HG02973 (cell line): ENCODE data around the gene RELB.
"Not testable (repeated sequence)": the region's sequence is repeated elsewhere in the genome, so short reads cannot be mapped to it uniquely, and the experiment has no call there.

ENCODE experiments used
- ATAC-seq: cut with Tn5 transposase; IDR thresholded peaks from one replicate; pipeline ENCODE4 v1.9.1; 2021; ENCODE audit warnings: moderate library complexity; ENCODE audit not compliant: unreplicated experiment

The RELB gene

DNA sequence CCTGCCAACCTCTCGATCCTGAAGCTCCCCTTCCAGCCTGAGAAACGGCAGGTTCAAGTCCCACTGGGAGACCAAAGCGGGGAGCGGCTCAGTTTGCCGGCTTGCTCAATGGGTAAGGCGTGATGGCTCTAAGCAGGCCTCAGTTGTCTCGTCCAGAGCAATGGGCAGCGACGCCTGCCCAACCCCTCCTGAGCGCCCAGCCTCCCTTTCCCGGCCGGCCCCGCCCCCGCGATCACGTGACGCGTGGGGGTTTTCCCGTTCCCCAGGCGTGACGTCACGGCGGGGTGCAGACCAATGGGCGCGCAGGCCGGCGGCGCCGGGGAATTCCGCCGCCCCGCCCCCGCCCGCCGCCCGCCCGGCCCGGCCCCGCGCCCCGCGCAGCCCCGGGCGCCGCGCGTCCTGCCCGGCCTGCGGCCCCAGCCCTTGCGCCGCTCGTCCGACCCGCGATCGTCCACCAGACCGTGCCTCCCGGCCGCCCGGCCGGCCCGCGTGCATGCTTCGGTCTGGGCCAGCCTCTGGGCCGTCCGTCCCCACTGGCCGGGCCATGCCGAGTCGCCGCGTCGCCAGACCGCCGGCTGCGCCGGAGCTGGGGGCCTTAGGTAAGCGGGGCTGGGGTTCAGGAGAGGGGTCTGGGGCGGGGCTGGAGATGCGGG, at the start of gene RELB:
RELB (plus strand) TSS at position 378 of the 653 bp plus-strand sequence; CDS start at position 494, 116 bp downstream.
- ATAC-seq = peak; percentile 37

- ATAC-seq = peak; percentile 1
These were observed 47.0 kb upstream of the RELB start for GRCh38 chr19:44954278-44954648.

DNA sequence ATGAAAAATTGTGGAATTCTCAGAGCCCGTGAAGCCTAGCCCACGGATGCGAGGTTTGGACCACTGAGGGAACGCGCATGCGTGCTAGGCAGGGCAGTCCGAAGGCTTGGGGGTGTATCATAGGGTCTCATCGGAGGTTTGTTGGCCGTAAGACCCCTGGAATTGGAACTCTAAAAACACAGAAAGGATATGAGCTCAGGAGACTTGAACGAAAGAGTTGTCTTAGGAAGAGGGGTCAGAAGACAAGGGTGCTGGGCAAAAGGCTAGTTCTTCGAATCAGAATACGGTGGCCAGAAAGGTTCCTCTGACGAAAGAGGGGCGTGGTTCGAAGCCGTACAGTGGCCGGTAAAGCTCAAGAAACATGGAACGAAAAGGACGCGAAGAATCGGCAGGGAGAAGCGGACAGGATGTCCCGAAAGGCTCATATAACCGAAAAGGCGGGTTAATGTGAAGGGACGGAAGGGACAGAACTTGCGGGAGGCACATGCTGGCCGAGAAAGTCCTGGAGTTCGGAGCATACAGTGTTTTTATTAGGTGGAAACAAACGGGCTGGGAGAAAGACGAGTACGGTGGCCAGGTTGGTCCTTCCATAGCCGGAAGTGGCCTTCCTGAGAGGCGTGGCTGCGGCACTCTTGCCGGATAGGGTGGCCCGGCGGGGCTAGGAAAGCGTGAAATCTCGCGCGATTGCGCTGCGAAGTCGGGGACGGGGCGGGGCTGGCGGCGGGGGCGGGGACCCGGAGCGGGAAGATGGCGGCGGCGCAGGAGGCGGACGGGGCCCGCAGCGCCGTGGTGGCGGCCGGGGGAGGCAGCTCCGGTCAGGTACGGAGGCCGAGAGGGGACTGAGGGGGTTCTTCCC, 46.4 kb upstream of the RELB start, which contains the start of gene CLPTM1:
CLPTM1 (plus strand) TSS at position 732 of the 856 bp plus-strand sequence; CDS start at position 748, 16 bp downstream.
- peak; percentile 70 for ATAC-seq

- ATAC-seq = peak; percentile 25
These were observed 45.5 kb upstream of the RELB start for GRCh38 chr19:44955505-44956439.

DNA sequence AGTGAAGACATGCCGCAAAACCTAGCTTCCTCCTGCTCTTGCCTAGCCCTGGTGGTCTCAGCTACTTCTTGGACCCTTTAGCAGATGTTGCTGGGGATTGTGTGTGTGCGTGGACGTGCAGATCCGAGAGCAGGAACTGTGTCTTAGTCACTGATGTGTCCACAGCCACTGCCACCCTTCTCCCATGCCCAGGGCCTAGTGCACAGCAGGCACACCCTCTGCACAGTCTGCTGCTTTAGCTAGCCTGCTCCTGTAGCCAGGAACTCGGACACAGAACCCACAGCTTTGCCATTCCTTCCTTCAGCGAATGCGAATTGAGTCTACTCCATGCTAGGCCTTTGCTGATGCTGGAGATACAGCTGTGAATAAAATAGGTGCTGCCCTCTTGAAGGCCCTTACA, 43.7 kb upstream of the RELB start:
- ATAC-seq = no peak

- no peak for ATAC-seq
These were observed 43.2 kb upstream of the RELB start for GRCh38 chr19:44958090-44958489.

- ATAC-seq = no peak
These were observed 41.6 kb upstream of the RELB start for GRCh38 chr19:44959691-44960090.

DNA sequence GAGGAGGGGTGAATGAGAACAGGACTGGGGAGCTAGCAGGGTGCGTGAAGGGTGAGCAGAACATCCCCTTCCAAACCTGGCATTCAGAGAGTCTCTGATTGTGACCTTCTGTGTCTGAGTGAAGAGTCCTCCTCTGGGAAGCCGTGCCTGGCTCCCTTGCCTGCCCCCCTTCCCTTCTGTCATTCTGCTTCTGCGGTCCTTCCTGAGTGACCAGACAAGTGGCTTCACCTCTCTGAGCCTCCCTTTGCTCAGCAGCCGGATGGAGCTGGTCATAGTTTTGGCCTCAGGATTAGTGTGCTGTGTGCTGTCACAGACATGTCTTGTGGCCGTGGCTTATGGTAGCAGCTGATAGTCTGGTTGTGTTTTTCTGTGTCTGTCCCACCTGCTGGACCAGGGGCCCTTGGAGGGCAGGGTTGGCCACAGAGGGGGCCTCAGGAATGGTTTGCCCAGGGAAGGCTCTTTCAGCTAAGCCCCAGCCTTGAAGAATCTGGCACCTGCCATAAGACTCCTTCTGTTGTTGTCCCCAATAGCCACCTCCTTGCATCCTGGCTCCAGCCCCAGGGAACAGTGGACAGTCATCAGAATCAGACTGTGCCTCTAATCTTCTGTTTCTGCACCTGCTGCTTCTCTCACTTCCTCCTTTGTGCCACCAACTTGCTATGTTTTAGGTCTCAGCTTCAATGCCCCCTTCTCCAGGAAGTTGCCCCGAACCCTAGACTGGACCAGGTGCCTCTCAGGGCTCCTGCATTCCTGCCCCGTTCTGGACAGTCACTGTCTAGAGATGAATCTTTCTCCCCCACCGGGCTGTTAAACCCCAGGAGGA, 40.1 kb upstream of the RELB start:
- ATAC-seq = no peak

DNA sequence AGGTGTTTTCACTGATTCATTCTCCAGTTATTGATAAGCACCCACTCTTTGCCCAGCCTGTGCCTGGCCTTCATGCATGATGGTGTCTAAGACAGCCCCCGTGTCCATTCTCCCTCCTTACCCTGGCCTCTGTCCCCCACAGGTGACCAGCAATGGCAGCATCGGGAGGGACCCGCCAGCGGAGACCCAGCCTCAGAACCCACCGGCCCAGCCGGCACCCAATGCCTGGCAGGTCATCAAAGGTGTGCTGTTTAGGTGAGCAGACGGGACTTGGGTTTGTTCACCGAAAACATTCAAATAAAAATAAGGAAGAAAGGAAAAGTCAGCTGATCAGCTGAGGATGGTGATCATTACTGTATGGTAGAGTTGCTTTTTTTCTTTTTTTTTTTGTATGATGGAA, 39.4 kb upstream of the RELB start:
- ATAC-seq = no peak

GRCh38 chr19:44968118-44968517, 33.1 kb upstream of the RELB start:
- ATAC-seq = no peak

- no peak for ATAC-seq
These were observed 32.6 kb upstream of the RELB start for GRCh38 chr19:44968670-44969069.

- ATAC-seq = no peak
These were observed 31.8 kb upstream of the RELB start for GRCh38 chr19:44969437-44969836.

DNA sequence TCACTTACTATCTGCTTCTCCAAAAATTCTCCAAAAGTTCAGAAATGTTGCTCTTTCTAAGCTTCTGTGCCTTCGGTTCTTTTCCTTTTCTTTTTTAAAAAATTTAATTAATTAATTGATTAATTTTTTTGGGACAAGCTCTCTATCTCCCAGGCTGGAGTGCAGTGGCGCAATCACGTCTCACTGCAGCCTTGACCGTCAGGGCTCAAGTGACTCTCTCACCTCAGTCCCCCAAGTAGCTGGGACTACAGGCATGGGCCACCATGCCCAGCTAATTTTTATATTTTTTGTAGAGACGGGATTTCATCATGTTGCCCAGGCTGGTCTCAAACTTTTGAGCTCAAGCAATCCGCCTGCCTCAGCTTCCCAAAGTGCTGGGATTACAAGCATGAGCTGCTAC, 29.8 kb upstream of the RELB start:
- not testable (repeated sequence) for ATAC-seq

GRCh38 chr19:44972802-44973201, 28.5 kb upstream of the RELB start:
- ATAC-seq = no peak

GRCh38 chr19:44973982-44974735, 27.1 kb upstream of the RELB start:
- no peak for ATAC-seq

- no peak for ATAC-seq
These were observed 26.4 kb upstream of the RELB start for GRCh38 chr19:44974857-44975256.

DNA sequence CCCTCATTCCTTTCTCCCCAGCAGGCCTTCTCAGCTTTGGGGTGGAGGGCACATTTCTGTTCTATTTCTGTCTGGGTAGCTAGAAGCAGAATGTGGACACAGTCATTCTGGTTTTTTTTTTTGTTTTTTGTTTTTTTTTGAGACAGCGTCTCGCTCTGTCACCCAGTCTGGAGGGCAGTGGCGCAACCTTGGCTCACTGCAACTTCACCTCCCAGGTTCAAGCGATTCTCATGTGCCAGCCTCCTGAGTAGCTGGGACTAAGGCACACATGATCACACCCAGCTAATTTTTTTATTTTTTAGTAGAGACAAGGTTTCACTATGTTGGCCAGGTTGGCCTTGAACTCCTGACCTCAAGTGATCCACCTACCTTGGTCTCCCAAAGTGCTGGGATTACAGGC, 25.8 kb upstream of the RELB start:
- ATAC-seq = no peak

DNA sequence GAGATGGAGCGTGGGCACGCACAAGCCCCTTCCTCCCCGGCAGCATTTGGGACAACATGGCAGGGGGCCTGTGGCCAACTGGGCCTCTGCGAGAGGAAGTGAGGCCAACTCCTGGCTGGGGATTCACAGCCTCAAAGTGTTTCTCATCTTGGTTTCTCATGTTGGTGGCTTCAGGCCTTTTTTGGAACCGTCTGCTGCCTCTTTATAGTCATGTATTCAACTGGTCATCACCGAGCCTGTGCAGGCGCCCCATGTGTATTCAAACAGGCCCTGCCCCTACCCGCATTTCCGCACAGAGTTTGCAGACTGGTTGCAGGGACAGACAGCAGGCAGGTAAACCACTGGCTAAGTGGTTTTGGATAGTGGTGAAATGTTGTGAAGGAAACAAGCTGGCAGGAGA, 17.3 kb upstream of the RELB start:
- ATAC-seq = no peak

DNA sequence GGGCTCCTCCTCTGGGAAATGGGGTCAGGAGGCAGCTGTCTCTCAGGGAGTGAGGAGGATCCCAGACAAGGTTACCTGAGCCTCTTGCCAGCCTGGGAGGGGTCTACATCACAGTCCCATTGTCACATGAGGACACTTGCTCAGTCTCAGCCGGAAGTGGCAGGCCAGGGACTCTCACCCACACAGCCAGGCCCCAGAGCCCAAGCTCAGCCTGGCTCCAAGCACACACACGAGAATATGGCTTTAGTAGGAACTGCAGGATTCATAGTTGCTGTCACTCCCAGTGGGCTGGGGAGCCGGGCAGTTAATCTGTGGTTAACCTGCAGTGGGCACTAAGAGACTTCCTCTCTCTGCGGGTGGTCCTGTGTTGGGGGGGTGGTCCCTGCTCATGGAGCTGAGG, 15.8 kb upstream of the RELB start:
- ATAC-seq = no peak

DNA sequence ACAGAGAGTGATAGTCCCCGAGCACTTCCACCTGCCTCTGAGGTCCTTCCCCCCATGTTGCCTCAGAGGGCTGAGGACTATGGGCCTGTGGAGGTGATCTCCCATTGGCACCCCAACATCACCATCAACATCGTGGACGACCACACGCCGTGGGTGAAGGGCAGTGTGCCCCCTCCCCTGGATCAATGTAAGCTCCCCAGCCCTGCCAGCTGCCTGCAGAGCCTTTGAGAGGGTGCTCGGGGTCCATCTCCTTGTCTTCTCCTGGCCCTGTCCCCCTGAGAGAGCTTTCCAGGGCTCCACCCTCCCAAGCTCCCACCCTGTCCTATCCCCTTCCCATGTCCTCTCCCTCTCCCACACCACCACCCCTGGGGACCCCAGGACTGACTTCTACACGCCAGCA, 14.9 kb upstream of the RELB start:
- ATAC-seq = no peak
